ENCODE results near the gene ATP13A2. TPM values are rescaled to one million over a fixed set of nuclear protein-coding genes. Genes with fewer than 3 reads are reported as not detected.

The ATP13A2 gene, protein sequence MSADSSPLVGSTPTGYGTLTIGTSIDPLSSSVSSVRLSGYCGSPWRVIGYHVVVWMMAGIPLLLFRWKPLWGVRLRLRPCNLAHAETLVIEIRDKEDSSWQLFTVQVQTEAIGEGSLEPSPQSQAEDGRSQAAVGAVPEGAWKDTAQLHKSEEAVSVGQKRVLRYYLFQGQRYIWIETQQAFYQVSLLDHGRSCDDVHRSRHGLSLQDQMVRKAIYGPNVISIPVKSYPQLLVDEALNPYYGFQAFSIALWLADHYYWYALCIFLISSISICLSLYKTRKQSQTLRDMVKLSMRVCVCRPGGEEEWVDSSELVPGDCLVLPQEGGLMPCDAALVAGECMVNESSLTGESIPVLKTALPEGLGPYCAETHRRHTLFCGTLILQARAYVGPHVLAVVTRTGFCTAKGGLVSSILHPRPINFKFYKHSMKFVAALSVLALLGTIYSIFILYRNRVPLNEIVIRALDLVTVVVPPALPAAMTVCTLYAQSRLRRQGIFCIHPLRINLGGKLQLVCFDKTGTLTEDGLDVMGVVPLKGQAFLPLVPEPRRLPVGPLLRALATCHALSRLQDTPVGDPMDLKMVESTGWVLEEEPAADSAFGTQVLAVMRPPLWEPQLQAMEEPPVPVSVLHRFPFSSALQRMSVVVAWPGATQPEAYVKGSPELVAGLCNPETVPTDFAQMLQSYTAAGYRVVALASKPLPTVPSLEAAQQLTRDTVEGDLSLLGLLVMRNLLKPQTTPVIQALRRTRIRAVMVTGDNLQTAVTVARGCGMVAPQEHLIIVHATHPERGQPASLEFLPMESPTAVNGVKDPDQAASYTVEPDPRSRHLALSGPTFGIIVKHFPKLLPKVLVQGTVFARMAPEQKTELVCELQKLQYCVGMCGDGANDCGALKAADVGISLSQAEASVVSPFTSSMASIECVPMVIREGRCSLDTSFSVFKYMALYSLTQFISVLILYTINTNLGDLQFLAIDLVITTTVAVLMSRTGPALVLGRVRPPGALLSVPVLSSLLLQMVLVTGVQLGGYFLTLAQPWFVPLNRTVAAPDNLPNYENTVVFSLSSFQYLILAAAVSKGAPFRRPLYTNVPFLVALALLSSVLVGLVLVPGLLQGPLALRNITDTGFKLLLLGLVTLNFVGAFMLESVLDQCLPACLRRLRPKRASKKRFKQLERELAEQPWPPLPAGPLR
- total RNA-seq: 68.0 and 69.5 TPM in 2 replicates

DNA sequence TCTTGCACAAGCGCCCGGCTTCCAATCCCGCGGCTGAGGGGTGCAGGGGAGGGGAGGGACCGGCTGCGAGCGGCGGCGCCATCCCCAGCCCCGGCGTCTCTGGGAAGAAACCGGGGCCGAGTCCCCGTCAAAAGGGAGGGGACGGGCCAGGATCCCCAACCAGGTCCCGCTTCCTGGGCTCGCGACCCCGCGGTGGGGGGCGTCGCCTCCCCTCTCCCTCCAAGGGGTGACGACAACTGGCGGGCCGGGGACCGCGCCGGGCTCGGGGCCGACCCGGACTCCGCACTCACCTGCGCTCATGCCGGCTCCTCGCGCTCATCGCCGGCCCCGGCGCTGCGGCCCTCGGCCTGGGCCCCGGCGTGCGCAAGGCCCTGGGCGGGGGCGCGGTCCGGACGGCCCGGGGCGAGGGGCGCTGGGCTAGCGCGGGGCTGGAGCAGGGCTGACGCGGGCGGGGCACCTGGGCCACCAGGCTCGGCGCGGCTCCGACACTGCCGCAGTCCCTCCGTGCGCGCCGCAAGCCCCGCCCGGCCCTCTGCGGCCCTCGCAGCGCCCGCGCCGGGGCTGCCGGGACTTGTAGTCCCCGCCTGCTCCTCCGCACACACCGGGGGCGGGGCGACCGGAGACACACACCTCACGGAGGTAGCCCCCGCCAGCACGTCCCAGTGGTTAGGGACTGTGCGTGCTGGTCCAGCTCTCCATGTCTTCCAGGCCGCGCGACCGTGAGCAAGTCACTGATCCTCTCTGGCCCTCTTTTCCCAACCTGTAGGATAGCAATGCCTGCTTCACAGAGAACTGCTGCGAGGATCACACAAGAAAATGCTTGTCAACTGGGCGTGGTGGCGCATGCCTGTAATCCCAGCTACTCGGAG is at the start of gene ATP13A2:
ATP13A2 (minus strand) TSS at position 490 of the 869 bp plus-strand sequence; CDS start at position 300, 190 bp downstream.
- intact Hi-C loops (cut with micrococcal nuclease): loop anchor here (1.0 to 5.0 kb wide), 5 partner anchors 43 to 1489 kb away; partner anchors contain the start of genes CASP9 and SDHB

DNA sequence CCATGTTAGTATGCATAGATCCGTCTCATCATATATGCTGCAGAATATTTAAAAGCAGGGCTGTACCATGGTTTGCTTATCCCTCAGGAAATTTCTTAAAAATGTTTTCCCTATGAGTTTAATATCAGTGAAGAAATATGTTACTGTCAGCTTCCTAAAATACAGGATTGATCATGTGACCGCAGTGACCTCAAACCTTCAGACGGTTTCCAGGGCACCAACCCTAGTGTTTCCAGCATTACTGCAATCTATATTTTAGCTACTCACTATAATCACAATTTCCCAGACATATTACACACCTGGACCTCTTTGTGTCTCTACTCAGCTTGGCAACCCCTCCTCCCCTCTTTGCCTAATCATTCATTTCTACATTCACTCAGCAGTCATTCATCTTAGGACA is 49.8 kb upstream of the ATP13A2 start:
- intact Hi-C loops (cut with micrococcal nuclease): no loop called here

DNA sequence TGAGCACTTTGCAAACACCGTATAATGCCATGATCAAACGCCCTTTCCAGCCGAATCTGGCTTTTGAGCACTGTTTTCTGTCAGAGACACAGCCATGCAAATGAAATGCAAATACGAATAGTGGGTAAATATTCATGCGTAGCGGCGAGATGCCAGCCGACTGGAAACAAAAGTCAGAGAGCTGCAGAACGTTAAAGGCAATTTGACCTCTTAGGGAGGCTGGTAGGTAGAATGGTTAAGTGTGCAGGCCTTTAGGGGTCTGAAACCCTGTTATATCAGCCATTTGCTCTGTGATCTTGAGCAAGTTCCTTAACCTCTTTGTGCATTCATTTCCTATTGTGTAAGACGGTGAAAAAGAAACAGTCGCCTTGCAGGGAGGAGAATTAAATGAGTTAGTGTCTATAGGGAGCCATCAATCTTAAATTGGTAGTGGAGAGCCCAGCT is 48.6 kb upstream of the ATP13A2 start:
- intact Hi-C loops (cut with micrococcal nuclease): no loop called here

DNA sequence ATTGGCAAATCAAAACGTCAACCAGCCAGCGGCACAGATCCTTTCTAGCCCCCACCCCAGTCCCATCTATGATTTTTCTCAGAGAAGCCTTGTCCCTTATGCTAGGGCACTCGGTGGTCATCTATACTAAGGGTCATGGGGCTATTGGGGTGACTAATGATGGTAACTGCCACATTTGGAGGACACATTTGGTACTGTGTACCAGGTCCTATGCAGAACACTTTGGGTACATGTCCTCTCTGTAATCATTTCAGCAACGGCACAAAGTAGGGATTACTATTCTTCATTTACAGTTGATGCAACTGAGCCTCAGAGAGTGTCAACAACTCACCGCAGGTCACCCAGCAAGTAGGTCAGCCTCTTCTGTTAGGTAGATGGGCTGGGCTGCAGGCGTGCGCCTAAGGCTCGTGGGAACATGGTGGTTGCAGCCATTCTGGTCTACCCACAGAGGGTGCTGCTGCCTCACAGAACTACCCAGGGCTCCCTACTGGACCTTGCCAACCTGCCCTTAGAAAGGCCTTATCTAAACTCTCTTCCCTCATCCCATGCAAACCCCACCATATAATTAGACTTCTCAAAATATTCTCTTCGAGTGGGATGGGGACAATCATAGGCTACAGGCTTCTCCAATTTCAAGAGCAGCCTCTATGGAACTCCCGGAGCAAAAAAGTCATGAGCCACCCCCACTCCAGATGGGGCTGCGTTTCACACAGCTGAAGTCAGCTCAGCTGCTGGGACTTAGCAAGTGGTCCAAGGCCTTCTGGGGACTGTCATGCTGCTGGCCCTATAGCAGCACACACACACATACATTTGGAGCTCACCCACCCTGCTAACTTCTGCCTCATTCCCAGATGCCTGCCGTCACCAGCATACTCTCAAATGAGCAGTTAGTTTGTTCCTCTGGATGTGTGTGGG is 47.9 kb upstream of the ATP13A2 start:
- intact Hi-C loops (cut with micrococcal nuclease): loop anchor here (1.0 kb wide), 2 partner anchors 16 to 178 kb away; no protein-coding TSS in a partner anchor

DNA sequence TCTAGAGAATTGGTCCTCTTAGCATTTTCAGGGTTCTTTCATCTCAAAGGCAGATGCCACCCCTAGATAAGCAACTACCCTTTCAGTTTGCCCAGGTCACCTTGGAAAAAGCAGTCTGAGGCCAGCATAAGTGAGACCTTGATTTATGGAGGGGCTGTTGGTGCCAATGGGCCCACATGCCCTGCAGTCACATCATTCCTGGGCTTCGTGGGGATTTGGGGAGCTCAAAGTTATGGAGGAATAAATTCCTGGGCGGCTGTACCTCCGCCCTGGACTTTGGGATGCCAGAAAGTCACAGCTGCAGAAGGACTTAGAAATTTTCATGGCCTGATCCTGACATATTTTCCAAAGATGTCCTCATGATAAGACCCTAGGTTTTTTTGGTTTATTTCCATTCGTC is 44.8 kb upstream of the ATP13A2 start:
- intact Hi-C loops (cut with micrococcal nuclease): no loop called here

DNA sequence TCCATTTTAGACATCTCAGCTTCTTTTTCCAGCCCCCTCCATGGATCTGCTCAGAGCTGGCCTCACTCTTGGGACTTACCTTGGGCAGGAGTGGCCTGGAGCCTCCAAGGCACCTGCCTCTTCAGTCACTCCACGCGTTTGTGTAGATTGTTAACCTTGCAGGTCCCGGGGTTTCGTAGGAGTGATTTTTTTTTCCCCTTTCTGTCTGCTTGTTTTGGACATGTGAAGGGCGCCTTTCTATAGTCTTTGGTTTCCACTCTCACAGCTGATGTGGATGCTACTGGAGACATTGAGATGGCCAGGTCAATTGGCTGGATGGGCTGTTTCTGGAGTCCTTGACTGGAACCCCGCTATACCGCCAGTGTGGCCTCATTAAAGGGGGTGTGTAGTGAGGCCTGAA is 44.1 kb upstream of the ATP13A2 start:
- intact Hi-C loops (cut with micrococcal nuclease): loop anchor here (2.0 kb wide), 2 partner anchors 95 to 1531 kb away; partner anchors contain the start of gene CASP9

DNA sequence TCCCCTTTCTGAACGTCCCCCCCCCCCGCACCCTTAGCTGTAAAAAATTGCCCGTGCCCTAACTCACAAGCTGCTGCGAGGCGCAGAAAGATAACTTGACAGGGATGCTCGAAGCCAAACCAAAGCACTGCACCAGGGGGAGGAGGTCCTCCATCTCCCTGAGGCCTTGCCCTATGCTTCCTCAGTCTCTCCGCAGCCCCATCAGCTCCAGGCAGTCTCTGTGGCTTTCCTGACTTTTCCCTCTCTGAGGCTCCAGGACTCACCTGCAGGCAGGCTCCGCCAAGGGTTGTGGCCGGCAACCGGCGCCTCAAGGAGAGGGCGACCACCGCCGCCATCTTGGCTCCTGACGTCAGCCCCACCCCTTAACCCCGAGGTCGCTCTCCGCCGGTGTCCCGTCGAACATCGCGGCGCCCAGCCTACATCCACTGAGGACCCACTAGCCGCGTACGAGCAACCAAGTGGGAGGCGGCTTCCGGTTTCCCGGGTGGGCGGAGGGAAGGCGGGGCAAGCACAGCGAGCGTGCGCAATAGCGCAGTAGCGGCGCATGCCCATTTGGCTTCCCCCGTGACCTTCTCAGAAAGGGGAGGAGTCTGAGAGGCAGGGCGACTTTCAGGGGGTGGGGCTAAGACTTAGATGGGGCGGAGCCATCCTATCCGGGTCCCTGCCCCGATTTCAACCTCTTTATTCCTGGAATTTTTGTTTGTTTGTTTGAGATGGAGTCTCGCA is 42.1 kb upstream of the ATP13A2 start, which contains the start of gene SDHB:
SDHB (minus strand) TSS at position 348 of the 726 bp plus-strand sequence; CDS start at position 335, 13 bp downstream.
- intact Hi-C loops (cut with micrococcal nuclease): loop anchor here (1.0 to 5.0 kb wide), 7 partner anchors 42 to 1642 kb away; partner anchors contain the start of gene CASP9

DNA sequence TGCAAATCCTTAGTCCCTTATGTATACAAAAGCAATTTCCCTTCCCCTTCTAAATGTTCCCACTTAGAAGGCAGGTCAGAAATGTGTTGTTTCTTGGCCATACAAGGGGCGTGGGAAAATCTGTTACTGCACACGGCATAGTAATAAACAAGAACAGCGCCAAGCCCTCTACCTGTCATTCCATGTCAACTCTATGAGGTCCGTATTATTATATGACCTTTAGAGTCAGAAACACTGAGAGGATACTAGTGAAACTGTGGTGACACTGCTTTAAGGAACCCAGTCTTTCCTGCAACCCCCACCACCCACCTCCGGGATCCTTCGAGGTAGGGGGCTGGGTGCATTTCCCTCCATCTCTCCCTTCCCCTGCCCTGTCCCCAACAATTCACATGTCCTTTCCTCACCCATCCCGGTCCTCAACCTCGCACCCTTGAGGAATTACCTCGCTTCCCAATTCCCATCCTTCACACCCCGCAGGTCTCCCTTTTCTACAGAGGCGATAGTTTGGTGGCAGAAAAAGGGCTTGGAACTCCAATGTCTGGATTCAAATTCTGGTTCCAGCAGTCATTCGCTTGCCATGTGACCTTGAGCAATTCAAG is 41.5 kb upstream of the ATP13A2 start:
- intact Hi-C loops (cut with micrococcal nuclease): loop anchor here (5.0 kb wide), 1 partner anchor 1641 kb away; no protein-coding TSS in a partner anchor

DNA sequence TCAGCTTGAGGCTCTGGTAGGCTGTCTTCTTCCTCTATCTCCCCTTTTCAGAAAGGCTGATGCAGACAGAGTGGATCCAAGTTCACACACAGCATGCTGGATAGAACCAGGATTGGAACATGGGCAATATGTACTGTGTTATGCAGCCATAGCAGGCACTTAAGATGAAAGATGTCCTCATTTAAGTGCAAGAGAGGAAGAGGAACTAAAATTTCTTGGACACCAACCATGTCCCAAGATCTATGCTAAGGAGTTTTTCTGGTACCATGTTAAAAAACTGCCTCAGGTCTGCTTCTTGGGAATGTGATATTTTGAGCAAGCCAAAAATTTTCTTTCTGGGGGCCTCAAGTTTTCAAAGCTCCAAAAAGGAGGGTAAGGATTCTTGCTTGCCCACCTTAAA is 40.9 kb upstream of the ATP13A2 start:
- intact Hi-C loops (cut with micrococcal nuclease): loop anchor here (5.0 kb wide), 1 partner anchor 1640 kb away; no protein-coding TSS in a partner anchor

DNA sequence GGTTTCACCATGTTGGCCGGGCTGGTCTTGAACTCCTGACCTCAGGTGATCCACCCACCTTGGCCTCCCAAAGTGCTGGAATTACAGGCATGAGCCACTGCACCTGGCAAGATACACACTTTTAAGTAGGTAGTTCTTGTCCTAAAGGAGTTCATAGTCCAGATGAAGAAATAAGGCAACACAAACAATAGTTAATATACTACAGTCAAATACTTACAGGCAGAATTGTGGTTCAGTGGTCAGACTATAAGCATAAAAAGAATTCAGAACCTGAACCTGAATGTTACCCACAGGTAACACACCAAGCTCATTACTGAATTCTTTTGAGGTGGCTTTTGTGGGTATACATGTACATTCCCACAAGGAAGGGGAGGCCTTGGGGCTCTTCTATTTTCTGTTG is 40.3 kb upstream of the ATP13A2 start:
- intact Hi-C loops (cut with micrococcal nuclease): loop anchor here (5.0 kb wide), 1 partner anchor 1640 kb away; no protein-coding TSS in a partner anchor

DNA sequence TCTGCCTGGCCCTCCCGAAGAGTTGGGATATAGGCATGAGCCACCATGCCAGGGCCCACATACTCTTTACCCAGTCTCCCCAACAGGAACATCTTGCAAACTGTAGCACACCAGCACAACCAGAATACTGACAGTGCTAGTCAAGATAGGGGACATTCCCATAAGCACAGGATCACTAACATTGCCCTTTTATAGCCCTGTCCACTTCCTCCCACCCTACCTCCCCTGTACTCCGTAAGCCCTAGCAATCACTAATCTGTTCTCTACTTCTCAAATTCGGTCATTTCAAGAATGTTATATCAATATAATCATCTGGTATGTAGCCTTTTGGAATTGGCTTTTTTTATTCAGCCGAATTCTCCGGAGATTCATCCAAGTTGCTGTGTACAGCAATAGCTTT is 36.2 kb upstream of the ATP13A2 start:
- intact Hi-C loops (cut with micrococcal nuclease): loop anchor here (2.0 kb wide), 1 partner anchor 87 kb away; no protein-coding TSS in a partner anchor

DNA sequence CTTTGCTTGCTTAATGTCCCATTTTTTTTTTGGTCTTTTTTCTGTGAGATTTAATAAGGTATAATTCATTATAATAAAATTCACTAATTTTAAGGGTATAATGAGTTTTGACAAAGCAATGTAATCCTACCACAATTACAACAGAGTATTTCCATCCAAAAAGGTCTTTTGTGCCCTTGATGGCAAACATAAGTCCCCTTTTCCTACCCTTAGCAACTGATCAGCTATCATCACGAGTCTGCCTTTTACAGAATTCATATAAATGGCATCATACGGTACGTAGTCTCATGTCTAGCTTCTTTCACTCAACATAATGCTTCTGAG is 34.6 kb upstream of the ATP13A2 start:
- intact Hi-C loops (cut with micrococcal nuclease): loop anchor here (1.0 to 2.0 kb wide), 2 partner anchors 85 to 95 kb away; no protein-coding TSS in a partner anchor

DNA sequence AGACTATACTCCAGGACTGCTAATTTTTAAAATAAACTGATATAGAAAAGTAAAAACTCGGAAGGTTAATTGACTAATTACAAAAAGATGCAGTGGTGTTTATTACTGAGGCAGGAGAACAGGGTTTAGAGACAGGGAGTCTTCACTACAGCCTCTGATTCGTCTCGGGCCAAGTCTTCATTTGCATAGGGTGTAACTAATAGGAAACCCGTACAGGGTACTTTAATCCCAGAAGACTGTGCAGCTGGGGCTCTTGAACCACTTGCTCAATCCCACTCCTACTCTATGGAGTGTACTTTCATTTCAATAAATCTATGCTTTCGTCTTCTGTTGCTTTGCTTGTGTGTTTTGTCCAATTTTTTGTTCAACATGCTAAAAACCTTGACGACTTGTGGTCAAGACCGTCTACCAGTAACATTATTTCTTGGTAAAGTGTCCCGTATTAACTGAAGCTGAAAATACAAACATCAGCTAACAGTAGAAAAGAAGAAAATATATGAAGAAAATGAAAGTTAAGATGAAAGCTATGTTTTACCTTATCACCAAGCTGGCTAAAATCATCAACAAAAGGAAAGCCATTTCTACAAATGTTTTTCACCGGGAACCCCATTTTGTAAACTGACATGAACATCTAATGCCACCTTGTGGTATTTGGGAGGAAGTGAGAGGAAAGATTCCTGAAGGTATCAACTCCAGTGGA is 34.1 kb upstream of the ATP13A2 start:
- intact Hi-C loops (cut with micrococcal nuclease): loop anchor here (1.0 to 2.0 kb wide), 2 partner anchors 85 to 94 kb away; no protein-coding TSS in a partner anchor

DNA sequence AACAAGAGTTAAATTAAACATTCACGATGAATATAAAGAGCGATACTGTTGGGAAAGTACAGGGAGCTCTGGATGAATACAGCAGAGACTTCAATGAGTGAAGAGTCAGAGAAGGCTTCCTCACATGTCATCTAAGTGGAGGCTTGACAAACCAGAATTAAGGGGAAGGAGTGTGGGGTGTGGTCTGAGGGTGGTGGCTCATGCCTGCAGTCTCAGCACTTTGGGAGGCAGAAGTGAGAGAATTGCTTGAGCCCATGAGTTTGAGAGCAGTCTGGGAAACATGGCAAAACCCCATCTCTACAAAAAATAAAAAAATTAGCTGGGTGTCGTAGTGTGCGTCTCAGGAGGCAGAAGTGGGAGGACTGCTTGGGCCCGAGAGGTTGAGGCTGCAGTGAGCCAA is 33.4 kb upstream of the ATP13A2 start:
- intact Hi-C loops (cut with micrococcal nuclease): no loop called here

DNA sequence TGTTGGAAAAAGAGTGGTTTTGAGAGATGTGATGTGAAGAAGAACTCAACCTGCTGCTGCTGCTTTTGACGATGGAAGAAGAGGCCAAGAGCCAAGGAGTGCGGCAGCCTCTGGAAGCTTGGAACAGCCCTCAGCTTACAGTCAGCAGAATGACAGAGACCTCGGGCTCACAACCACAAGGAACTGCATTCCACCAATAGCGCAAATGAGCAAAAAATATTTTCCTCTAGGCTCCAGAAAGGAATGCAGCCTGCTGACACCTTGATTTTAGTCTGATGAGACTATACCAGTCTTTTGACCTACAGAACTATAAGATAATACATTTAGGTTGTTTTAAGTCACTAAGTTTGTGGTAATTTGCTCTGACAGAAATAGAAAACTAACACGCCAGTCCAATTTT is 31.9 kb upstream of the ATP13A2 start:
- intact Hi-C loops (cut with micrococcal nuclease): no loop called here

DNA sequence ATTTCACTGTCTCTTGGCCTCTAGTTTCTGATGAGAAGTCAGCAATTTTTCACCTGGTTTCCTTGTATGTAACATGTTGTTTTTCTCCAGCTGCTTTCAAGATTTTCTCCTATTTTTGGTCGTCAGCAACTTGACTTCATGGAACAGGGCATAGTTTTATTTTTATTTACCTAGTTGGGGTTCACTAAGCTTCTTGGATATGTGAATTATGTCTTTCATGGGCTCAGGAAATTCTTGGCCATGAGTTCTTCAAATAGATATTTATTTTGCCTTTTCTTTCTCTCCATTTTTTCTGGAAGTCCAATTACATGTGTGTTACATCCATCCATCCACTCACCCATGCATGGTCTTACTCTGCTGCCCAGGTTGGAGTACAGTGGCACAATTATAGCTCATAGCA is 28.4 kb upstream of the ATP13A2 start:
- intact Hi-C loops (cut with micrococcal nuclease): no loop called here

DNA sequence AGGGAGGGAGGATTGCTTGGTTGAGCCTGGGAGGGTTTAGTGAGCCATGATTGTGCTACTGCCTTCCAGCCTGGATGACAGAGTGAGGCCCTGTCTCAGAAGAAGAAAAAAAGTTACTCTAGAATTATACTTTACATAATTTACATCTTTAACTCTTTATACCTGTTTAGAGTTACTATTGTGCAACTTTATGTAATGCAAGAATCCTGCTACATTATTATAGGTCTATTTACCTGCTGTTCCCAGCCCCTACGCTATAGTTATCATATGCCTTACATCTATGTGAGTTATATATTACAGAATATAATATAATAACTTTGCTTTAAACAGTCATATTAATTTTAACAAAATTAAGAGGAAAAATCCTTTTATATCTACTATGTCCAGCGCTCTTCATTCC is 27.8 kb upstream of the ATP13A2 start:
- intact Hi-C loops (cut with micrococcal nuclease): no loop called here
